Colonic mucosa (tissue), 4 donors: ENCODE data around the gene ARTN. TPM values are rescaled to one million over a fixed set of nuclear protein-coding genes. Genes with fewer than 3 reads are reported as not detected.

Experiments used
- DNase-seq: peaks from one replicate; pipeline ENCODE4 v3.0.0-alpha.2; 2020
- H3K27ac ChIP-seq: fragments of 200-600 bp; one replicate; pipeline ENCODE4 v1.8.0; 2021
- H3K27me3 ChIP-seq: fragments of 200-600 bp; one replicate; pipeline ENCODE4 v1.8.0; 2021
- H3K36me3 ChIP-seq: fragments of 200-600 bp; one replicate; pipeline ENCODE4 v1.8.0; 2021
- H3K4me1 ChIP-seq: fragments of 200-600 bp; one replicate; pipeline ENCODE4 v1.8.0; 2021; ENCODE audit warnings: mild to moderate bottlenecking
- H3K4me3 ChIP-seq: fragments of 200-600 bp; one replicate; pipeline ENCODE4 v1.8.0; 2021
- H3K9ac ChIP-seq, 2 donors: one replicate each; pipeline ENCODE4 v1.7.0; 2013; ENCODE audit warnings: control low read depth in 2 of 2, low read depth in 2 of 2, low read length in 2 of 2
- H3K9me3 ChIP-seq: fragments of 200-600 bp; one replicate; pipeline ENCODE4 v1.8.0; 2021
- CTCF ChIP-seq: fragments of 200-600 bp; IDR thresholded peaks from one replicate; pipeline ENCODE4 v1.8.0; 2022; ENCODE audit warnings: antibody characterized with exemption, mild to moderate bottlenecking
- intact Hi-C: fragments of 100-400 bp; cut with DNase I; formaldehyde crosslinking; loops from one replicate; pipeline ENCODE4 v1.14.1; 2022
- total RNA-seq, 2 donors: library from RNA; stranded (reverse); fragmentation: NEBNext Ultra II Directional in 1 of 2; extraction: Animal tissue kit (Norgen Biotek cat#: 25700) in 1 of 2; gene quantifications; one replicate each; pipeline ENCODE4 v1.2.1, GENCODE V29; 2021
- donor health status: healthy.
- donor health status: DM: no; HTN: no; CAD: no.
- donor health status: DM: no; HTN: no; CAD: no.

The ARTN gene
- total RNA-seq, 2 donors from 2014 or later, result 5.1 to 8.3 TPM

- Histone ChIP-seq H3K36me3 (no peaks in the 10 kb centered on the region), H3K27ac (no peak overlapping the region), H3K4me1 (peaks cover 13% of the 10 kb centered on the region), H3K4me3 (no peak overlapping the region), H3K27me3 (no peaks in the 10 kb centered on the region), H3K9ac (no peak overlapping the region), H3K9me3 (no peaks in the 10 kb centered on the region)
- no peak for DNase-seq
- TF ChIP-seq CTCF, result no peak
- intact Hi-C loops, result no loop called here
Measured at GRCh38 chr1:43984855-43985254, 51.3 kb downstream of the ARTN start.

- H3K4me3 ChIP-seq, result no peak overlapping the region
- no peak for TF ChIP-seq CTCF
- peaks cover 4% of the 10 kb centered on the region for H3K4me1 ChIP-seq
- H3K9me3 ChIP-seq, result no peaks in the 10 kb centered on the region
- no peak for DNase-seq
- H3K27ac ChIP-seq, result no peak overlapping the region
- no peaks in the 10 kb centered on the region for H3K27me3 ChIP-seq
- intact Hi-C loops, result no loop called here
- H3K36me3 ChIP-seq, result no peaks in the 10 kb centered on the region
- H3K9ac ChIP-seq, result no peak overlapping the region
Measured at GRCh38 chr1:43985984-43986595, 52.5 kb downstream of the ARTN start.

- H3K4me1 ChIP-seq, result no peaks in the 10 kb centered on the region
- no peaks in the 10 kb centered on the region for H3K36me3 ChIP-seq
- intact Hi-C loops, result no loop called here
- H3K9ac ChIP-seq, result peak overlapping the region in 1 of 2 donors; percentile 3
- no peak overlapping the region for H3K27ac ChIP-seq
- peak; percentile 34 for TF ChIP-seq CTCF
- no peaks in the 10 kb centered on the region for H3K27me3 ChIP-seq
- H3K4me3 ChIP-seq, result no peak overlapping the region
- H3K9me3 ChIP-seq, result no peaks in the 10 kb centered on the region
- DNase-seq, result peak; percentile 79
Measured at GRCh38 chr1:43986712-43987111, 53.1 kb downstream of the ARTN start.

Other genes with a start within 250 kb of the ARTN start
- gene ST3GAL3, start 226.3 kb upstream of the ARTN start, total RNA-seq, result 1 to 10 TPM; 5.1 to 6.0 TPM
- gene IPO13, start 13.1 kb downstream of the ARTN start, total RNA-seq, result 10 to 100 TPM; 17.3 to 27.9 TPM
- 10 to 100 TPM; 11.5 to 43.1 TPM for gene DPH2, start 36.2 kb downstream of the ARTN start, total RNA-seq
- 100 to 1,000 TPM; 183 to 270 TPM for gene ATP6V0B, start 41.2 kb downstream of the ARTN start, total RNA-seq
- 10 to 100 TPM; 26.6 to 38.5 TPM for gene B4GALT2, start 45.4 kb downstream of the ARTN start, total RNA-seq
- 10 to 100 TPM; 20.3 to 24.6 TPM for gene CCDC24, start 57.8 kb downstream of the ARTN start, total RNA-seq
- gene SLC6A9, start 97.7 kb downstream of the ARTN start, total RNA-seq, result 10 to 100 TPM; 21.7 to 26.1 TPM
- gene KLF17, start 185.0 kb downstream of the ARTN start, total RNA-seq, result not detected
- not detected for gene KLF18, start 207.8 kb downstream of the ARTN start, total RNA-seq